Activated effector memory CD4-positive, alpha-beta T cell treated with Interleukin-2 at 50 U/mL for 16 hours (primary cell): ENCODE data around the gene OTULIN.
A peak's percentile ranks its signal among the peaks of the same experiment; 100 is the strongest.

ENCODE experiments used
- DNase-seq: peaks from one replicate; pipeline ENCODE4 v3.0.0-alpha.2; 2020

OTULIN gene

GRCh38 chr5:14669415-14669814 is 4.9 kb downstream of the OTULIN start:
- DNase-seq = no peak

GRCh38 chr5:14669975-14670374 is 5.5 kb downstream of the OTULIN start:
- no peak for DNase-seq

- DNase-seq = no peak
Measured at GRCh38 chr5:14671414-14671813, 6.9 kb downstream of the OTULIN start.

GRCh38 chr5:14672082-14672481 is 7.6 kb downstream of the OTULIN start:
- DNase-seq = no peak

GRCh38 chr5:14672484-14673394 is 8.2 kb downstream of the OTULIN start:
- no peak for DNase-seq

- DNase-seq = no peak
Measured at GRCh38 chr5:14673443-14673842, 8.9 kb downstream of the OTULIN start.

- no peak for DNase-seq
Measured at GRCh38 chr5:14674983-14675854, 10.7 kb downstream of the OTULIN start.

GRCh38 chr5:14675865-14676300 is 11.4 kb downstream of the OTULIN start:
- no peak for DNase-seq

GRCh38 chr5:14676320-14676719 is 11.8 kb downstream of the OTULIN start:
- DNase-seq = peak; percentile 21

GRCh38 chr5:14678773-14679334 is 14.3 kb downstream of the OTULIN start:
- no peak for DNase-seq

- DNase-seq = no peak
Measured at GRCh38 chr5:14679595-14679994, 15.1 kb downstream of the OTULIN start.

- DNase-seq = no peak
Measured at GRCh38 chr5:14681236-14681752, 16.8 kb downstream of the OTULIN start.

GRCh38 chr5:14683906-14684455 is 19.5 kb downstream of the OTULIN start:
- no peak for DNase-seq

- no peak for DNase-seq
Measured at GRCh38 chr5:14684757-14685156, 20.2 kb downstream of the OTULIN start.

- no peak for DNase-seq
Measured at GRCh38 chr5:14685757-14686156, 21.2 kb downstream of the OTULIN start.

GRCh38 chr5:14686517-14686916 is 22.0 kb downstream of the OTULIN start:
- DNase-seq = no peak

GRCh38 chr5:14687023-14687665 is 22.6 kb downstream of the OTULIN start:
- no peak for DNase-seq

- DNase-seq = no peak
Measured at GRCh38 chr5:14693070-14693469, 28.6 kb downstream of the OTULIN start.

GRCh38 chr5:14695152-14695551 is 30.6 kb downstream of the OTULIN start:
- DNase-seq = no peak

- DNase-seq = no peak
Measured at GRCh38 chr5:14696057-14696456, 31.5 kb downstream of the OTULIN start.

GRCh38 chr5:14696851-14697250 is 32.3 kb downstream of the OTULIN start:
- DNase-seq = no peak

GRCh38 chr5:14698495-14698894 is 34.0 kb downstream of the OTULIN start:
- DNase-seq = no peak
